IPS-15b (cell line): ENCODE data around the gene SLC26A4.

Experiments used
- H3K27me3 ChIP-seq: one replicate; pipeline ENCODE4 v1.6.1; 2013; ENCODE audit warnings: low read length; ENCODE audit not compliant: control insufficient read depth, insufficient read depth
- H3K36me3 ChIP-seq: one replicate; pipeline ENCODE4 v1.6.1; 2013; ENCODE audit warnings: low read length; ENCODE audit not compliant: control insufficient read depth, insufficient read depth
- H3K4me1 ChIP-seq: one replicate; pipeline ENCODE4 v1.6.1; 2013; ENCODE audit warnings: mild to moderate bottlenecking, low read length; ENCODE audit not compliant: control insufficient read depth, insufficient read depth
- H3K4me3 ChIP-seq: one replicate; pipeline ENCODE4 v1.5.1; 2013; ENCODE audit warnings: low read depth, low read length
- H3K9ac ChIP-seq: one replicate; pipeline ENCODE4 v1.6.1; 2013; ENCODE audit warnings: low read depth, mild to moderate bottlenecking, low read length
- H3K9me3 ChIP-seq: one replicate; pipeline ENCODE4 v1.6.1; 2013; ENCODE audit warnings: mild to moderate bottlenecking, low read length; ENCODE audit not compliant: control insufficient read depth, insufficient read depth

The SLC26A4 gene

GRCh38 chr7:107661865-107662379, 1.3 kb downstream of the SLC26A4 start:
- H3K9me3 ChIP-seq, result no peaks in the 10 kb centered on the region
- peaks cover 84% of the 10 kb centered on the region for H3K27me3 ChIP-seq
- peaks cover 3% of the 10 kb centered on the region for H3K4me1 ChIP-seq
- H3K9ac ChIP-seq, result no peak overlapping the region
- no peaks in the 10 kb centered on the region for H3K36me3 ChIP-seq
- peak overlapping the region; percentile 62 for H3K4me3 ChIP-seq

GRCh38 chr7:107663196-107663595, 2.6 kb downstream of the SLC26A4 start:
- peaks cover 88% of the 10 kb centered on the region for H3K27me3 ChIP-seq
- H3K36me3 ChIP-seq, result no peaks in the 10 kb centered on the region
- H3K9ac ChIP-seq, result no peak overlapping the region
- H3K4me3 ChIP-seq, result no peak overlapping the region
- H3K9me3 ChIP-seq, result no peaks in the 10 kb centered on the region
- H3K4me1 ChIP-seq, result peaks cover 3% of the 10 kb centered on the region

GRCh38 chr7:107666790-107667189, 6.2 kb downstream of the SLC26A4 start:
- Histone ChIP-seq H3K27me3 (peaks cover 52% of the 10 kb centered on the region), H3K36me3 (no peaks in the 10 kb centered on the region), H3K4me3 (no peak overlapping the region), H3K9ac (no peak overlapping the region), H3K9me3 (no peaks in the 10 kb centered on the region), H3K4me1 (peaks cover 3% of the 10 kb centered on the region)

GRCh38 chr7:107667341-107667740, 6.7 kb downstream of the SLC26A4 start:
- Histone ChIP-seq H3K9me3 (no peaks in the 10 kb centered on the region), H3K4me3 (no peak overlapping the region), H3K9ac (no peak overlapping the region), H3K27me3 (peaks cover 47% of the 10 kb centered on the region), H3K4me1 (no peaks in the 10 kb centered on the region), H3K36me3 (no peaks in the 10 kb centered on the region)

GRCh38 chr7:107668296-107668695, 7.7 kb downstream of the SLC26A4 start:
- Histone ChIP-seq H3K27me3 (peaks cover 37% of the 10 kb centered on the region), H3K9ac (no peak overlapping the region)

GRCh38 chr7:107672183-107672582, 11.6 kb downstream of the SLC26A4 start:
- Histone ChIP-seq H3K27me3 (peaks cover 8% of the 10 kb centered on the region), H3K36me3 (no peaks in the 10 kb centered on the region), H3K4me1 (no peaks in the 10 kb centered on the region), H3K4me3 (no peak overlapping the region), H3K9me3 (no peaks in the 10 kb centered on the region), H3K9ac (no peak overlapping the region)

More at GRCh38 chr7:107668296-107668695, 7.7 kb downstream of the SLC26A4 start:
- Histone ChIP-seq H3K9me3 (no peaks in the 10 kb centered on the region), H3K4me3 (no peak overlapping the region), H3K4me1 (no peaks in the 10 kb centered on the region), H3K36me3 (no peaks in the 10 kb centered on the region)

- H3K9me3 ChIP-seq, result no peaks in the 10 kb centered on the region
- H3K4me3 ChIP-seq, result no peak overlapping the region
- H3K27me3 ChIP-seq, result no peaks in the 10 kb centered on the region
- H3K9ac ChIP-seq, result no peak overlapping the region
- no peaks in the 10 kb centered on the region for H3K36me3 ChIP-seq
- H3K4me1 ChIP-seq, result no peaks in the 10 kb centered on the region
Observed at GRCh38 chr7:107676249-107676648, 15.6 kb downstream of the SLC26A4 start.

GRCh38 chr7:107678110-107678753, 17.6 kb downstream of the SLC26A4 start:
- no peak overlapping the region for H3K4me3 ChIP-seq
- H3K27me3 ChIP-seq, result no peaks in the 10 kb centered on the region
- H3K9ac ChIP-seq, result no peak overlapping the region
- no peaks in the 10 kb centered on the region for H3K9me3 ChIP-seq
- H3K4me1 ChIP-seq, result no peaks in the 10 kb centered on the region
- H3K36me3 ChIP-seq, result no peaks in the 10 kb centered on the region

- H3K27me3 ChIP-seq, result no peaks in the 10 kb centered on the region
- H3K36me3 ChIP-seq, result no peaks in the 10 kb centered on the region
- H3K9ac ChIP-seq, result no peak overlapping the region
- H3K4me3 ChIP-seq, result no peak overlapping the region
- H3K4me1 ChIP-seq, result no peaks in the 10 kb centered on the region
- H3K9me3 ChIP-seq, result no peaks in the 10 kb centered on the region
Observed at GRCh38 chr7:107680478-107680877, 19.9 kb downstream of the SLC26A4 start.

GRCh38 chr7:107682886-107683285, 22.3 kb downstream of the SLC26A4 start:
- Histone ChIP-seq H3K4me3 (no peak overlapping the region), H3K36me3 (no peaks in the 10 kb centered on the region), H3K9me3 (no peaks in the 10 kb centered on the region), H3K27me3 (no peaks in the 10 kb centered on the region), H3K9ac (no peak overlapping the region), H3K4me1 (no peaks in the 10 kb centered on the region)

GRCh38 chr7:107684287-107684686, 23.7 kb downstream of the SLC26A4 start:
- H3K36me3 ChIP-seq, result no peaks in the 10 kb centered on the region
- H3K4me1 ChIP-seq, result no peaks in the 10 kb centered on the region
- no peaks in the 10 kb centered on the region for H3K9me3 ChIP-seq
- H3K27me3 ChIP-seq, result no peaks in the 10 kb centered on the region
- H3K9ac ChIP-seq, result no peak overlapping the region
- no peak overlapping the region for H3K4me3 ChIP-seq

GRCh38 chr7:107684947-107685463, 24.4 kb downstream of the SLC26A4 start:
- Histone ChIP-seq H3K36me3 (no peaks in the 10 kb centered on the region), H3K9me3 (no peaks in the 10 kb centered on the region), H3K9ac (no peak overlapping the region), H3K4me1 (no peaks in the 10 kb centered on the region), H3K27me3 (no peaks in the 10 kb centered on the region), H3K4me3 (no peak overlapping the region)
